Effector memory CD4-positive, alpha-beta T cell (primary cell): ENCODE results near the gene PPP2R2B.

Experiments used
- DNase-seq, 3 donors: peaks; one replicate each; pipeline ENCODE4 v3.0.0-alpha.2; 2020
- H3K27ac ChIP-seq: 2 replicates; pipeline ENCODE4 v1.7.0; 2013; ENCODE audit warnings: mild to moderate bottlenecking, low read length, moderate library complexity; ENCODE audit not compliant: insufficient read depth, poor library complexity, severe bottlenecking
- H3K27me3 ChIP-seq: replicated peaks from 2 replicates; pipeline ENCODE4 v1.7.0; 2013; ENCODE audit warnings: mild to moderate bottlenecking, low read length; ENCODE audit not compliant: insufficient read depth, control insufficient read depth, poor library complexity, severe bottlenecking
- H3K36me3 ChIP-seq: 2 replicates; pipeline ENCODE4 v1.7.0; 2013; ENCODE audit warnings: mild to moderate bottlenecking, low read length, moderate library complexity; ENCODE audit not compliant: control insufficient read depth, insufficient read depth
- H3K4me1 ChIP-seq: 2 replicates; pipeline ENCODE4 v1.7.0; 2013; ENCODE audit warnings: low read length, mild to moderate bottlenecking; ENCODE audit not compliant: control insufficient read depth, insufficient read depth, poor library complexity, severe bottlenecking
- H3K4me3 ChIP-seq: 2 replicates; pipeline ENCODE4 v1.7.0; 2013; ENCODE audit warnings: low read length, low read depth, mild to moderate bottlenecking; ENCODE audit not compliant: insufficient read depth, poor library complexity, severe bottlenecking
- H3K9me3 ChIP-seq: 2 replicates; pipeline ENCODE4 v1.7.0; 2013; ENCODE audit warnings: mild to moderate bottlenecking, low read length, moderate library complexity; ENCODE audit not compliant: control insufficient read depth

Gene PPP2R2B

DNA sequence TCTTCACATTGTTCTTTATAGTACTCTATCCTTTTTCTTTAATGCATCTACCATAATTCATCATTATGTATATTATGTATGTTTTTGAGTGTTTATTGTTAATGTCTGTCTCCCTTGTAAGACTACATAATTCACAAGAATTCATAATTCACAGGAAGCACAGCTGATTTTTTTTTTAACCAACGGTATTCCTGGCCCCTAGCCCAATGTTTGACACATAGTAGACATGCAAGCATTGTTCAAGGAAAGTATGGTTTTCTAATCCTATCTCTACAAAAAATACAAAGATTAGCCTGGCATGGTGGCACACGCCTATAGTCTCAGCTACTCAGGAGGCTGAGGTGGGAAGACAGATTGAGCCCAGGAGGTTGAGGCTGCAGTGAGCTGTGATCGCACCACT is 160.6 kb downstream of the PPP2R2B start:
- no peaks in the 10 kb centered on the region for H3K4me1 ChIP-seq
- H3K4me3 ChIP-seq, result no peak overlapping the region
- no peaks in the 10 kb centered on the region for H3K9me3 ChIP-seq
- no peaks in the 10 kb centered on the region for H3K36me3 ChIP-seq
- H3K27me3 ChIP-seq, result no peaks in the 10 kb centered on the region
- H3K27ac ChIP-seq, result no peak overlapping the region
- DNase-seq, result no peak

DNA sequence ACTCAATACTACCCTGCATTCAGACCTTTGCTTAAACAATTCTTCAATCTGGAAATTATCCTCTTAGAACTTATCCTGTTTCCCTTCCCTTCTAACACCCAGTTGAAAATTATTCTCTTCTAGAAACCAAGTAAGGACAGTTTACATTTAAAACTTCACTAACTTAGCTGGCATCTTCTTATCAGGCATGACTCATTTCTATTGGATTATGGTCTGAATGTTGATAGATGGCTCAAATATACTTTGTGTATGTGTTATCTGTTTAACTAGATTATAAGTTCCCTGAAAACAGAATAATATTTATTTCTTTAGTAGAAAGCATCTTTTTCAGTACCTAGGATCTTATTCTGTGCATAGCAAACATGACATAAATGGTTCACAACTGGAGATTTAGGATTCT is 161.9 kb downstream of the PPP2R2B start:
- Histone ChIP-seq H3K4me3 (no peak overlapping the region), H3K27me3 (no peaks in the 10 kb centered on the region), H3K27ac (no peak overlapping the region), H3K4me1 (no peaks in the 10 kb centered on the region), H3K9me3 (no peaks in the 10 kb centered on the region), H3K36me3 (no peaks in the 10 kb centered on the region)
- no peak for DNase-seq

DNA sequence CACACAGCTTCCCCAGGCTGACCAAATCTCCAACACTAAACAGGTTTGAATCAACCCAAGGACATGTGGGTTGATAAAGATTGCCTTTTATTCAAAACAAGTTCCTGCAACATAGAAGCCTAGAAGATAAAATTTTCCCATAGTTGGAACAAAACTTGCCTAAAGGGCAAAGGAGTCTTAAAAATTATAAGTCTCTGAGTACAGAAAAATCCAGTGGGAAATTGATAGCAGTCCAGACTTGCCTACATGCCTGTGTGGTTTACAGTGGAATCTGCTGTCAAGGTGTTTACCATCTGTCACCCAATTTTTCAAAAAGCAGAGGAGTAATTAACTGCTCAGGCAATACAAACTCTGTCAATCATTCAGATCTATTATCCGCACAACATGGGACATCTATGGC is 168.2 kb downstream of the PPP2R2B start:
- no peaks in the 10 kb centered on the region for H3K27me3 ChIP-seq
- no peaks in the 10 kb centered on the region for H3K36me3 ChIP-seq
- no peak for DNase-seq
- no peaks in the 10 kb centered on the region for H3K9me3 ChIP-seq
- no peak overlapping the region for H3K4me3 ChIP-seq
- no peaks in the 10 kb centered on the region for H3K4me1 ChIP-seq
- no peak overlapping the region for H3K27ac ChIP-seq

DNA sequence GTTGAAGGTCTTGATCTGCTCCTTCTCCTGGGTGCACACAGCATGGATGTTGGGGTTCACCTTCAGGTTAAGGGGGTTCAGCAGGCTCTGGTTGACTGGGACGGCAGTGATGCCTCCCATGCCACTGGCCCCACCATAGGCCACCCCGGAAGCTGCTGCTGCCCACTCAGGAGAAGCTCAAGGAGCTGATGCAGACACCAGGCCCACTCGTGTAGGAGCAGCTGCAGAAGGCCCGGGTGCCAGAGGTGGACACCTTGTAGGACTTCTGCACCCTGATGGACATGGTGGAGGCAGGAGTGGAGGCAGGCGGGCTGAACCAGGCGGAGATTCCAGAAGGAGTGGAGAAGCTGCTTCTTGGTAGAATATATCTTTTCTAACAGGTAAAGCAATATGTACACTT is 171.2 kb downstream of the PPP2R2B start:
- DNase-seq, result no peak
- Histone ChIP-seq H3K9me3 (no peaks in the 10 kb centered on the region), H3K4me1 (no peaks in the 10 kb centered on the region), H3K36me3 (no peaks in the 10 kb centered on the region), H3K4me3 (no peak overlapping the region), H3K27me3 (no peaks in the 10 kb centered on the region), H3K27ac (no peak overlapping the region)

DNA sequence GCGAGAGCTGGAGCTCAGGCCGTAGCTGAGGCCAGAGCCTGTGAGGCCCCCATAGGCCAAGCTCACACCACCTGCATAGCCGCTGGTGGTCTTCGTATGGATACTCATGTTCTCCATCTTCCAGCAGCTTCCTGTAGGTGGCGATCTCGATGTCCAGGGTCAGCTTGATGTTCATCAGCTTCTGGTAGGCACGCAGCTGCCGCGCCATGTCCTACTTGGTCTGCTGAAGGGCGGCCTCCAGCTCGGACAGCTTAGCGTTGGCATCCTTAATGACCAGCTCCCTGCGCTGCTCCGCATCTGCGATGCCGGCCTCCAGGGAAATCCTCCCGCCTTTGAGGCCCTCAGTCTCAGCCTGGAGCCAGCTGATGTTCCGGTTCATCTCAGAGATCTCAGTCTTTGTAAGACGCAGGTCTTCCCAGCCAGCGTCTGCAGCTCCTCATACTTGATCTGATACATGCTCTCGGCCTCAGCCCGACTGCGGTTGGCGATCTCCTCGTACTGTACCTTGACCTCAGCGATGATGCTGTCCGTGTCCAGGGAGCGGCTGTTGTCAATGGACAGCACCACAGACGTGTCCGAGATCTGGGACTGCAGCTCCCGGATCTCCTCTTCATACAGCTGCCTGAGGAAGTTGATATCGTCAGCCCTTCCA is 172.1 kb downstream of the PPP2R2B start:
- no peaks in the 10 kb centered on the region for H3K27me3 ChIP-seq
- no peak for DNase-seq
- no peak overlapping the region for H3K4me3 ChIP-seq
- no peaks in the 10 kb centered on the region for H3K9me3 ChIP-seq
- no peaks in the 10 kb centered on the region for H3K36me3 ChIP-seq
- H3K27ac ChIP-seq, result no peak overlapping the region
- no peaks in the 10 kb centered on the region for H3K4me1 ChIP-seq

DNA sequence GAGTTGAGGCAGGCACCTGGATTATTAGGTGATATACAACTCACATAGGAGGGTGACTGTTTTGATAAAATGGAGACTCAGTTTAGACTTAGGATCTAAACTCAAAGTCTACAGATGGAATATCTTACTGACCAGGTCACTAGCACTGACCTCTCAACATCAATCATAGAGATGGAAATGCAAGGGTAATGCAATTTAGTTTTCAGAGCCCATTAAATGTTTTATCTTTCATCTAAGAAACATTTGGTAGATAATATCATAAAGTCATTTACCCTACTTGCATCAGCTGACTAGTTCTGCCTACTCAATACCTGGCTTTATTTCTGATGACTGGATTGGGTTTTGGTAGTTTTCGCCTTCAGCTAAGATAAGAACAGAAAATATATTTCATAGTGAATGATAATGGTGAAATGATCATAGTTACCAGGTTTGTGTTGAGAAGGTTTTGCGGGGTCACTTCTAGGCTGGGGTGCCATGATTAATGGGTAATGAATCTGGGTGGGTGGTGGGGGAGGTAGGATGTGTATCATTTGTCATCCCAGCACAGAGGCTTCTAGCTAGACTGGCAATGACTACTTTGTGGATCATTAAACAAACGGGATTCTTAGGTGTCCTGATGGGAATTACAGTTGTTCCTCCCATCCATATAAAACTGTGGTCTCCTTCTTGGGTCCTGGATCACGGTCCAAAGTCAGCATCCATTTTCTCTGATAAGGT is 173.4 kb downstream of the PPP2R2B start:
- Histone ChIP-seq H3K4me1 (no peaks in the 10 kb centered on the region), H3K9me3 (no peaks in the 10 kb centered on the region), H3K4me3 (no peak overlapping the region), H3K27ac (no peak overlapping the region), H3K27me3 (no peaks in the 10 kb centered on the region), H3K36me3 (no peaks in the 10 kb centered on the region)
- no peak for DNase-seq

DNA sequence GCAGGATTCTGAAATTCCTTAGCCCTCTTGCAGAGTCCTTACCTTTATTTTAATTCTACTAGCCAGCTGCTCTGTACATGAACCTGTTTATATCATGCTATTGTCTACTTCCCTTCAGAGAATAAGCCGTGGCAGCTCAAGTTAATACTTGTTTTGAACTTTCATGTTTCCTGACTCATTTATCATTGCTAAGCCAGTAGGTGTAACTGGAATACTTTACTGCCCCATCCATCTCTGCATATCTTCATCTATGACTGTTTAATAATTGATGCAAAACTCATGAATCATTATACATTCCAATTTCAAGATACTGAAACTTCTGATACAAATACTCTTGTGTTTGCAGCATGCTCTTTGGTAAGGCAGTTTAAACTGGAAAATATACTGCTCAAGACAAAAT is 174.7 kb downstream of the PPP2R2B start:
- Histone ChIP-seq H3K36me3 (no peaks in the 10 kb centered on the region), H3K4me3 (no peak overlapping the region), H3K4me1 (no peaks in the 10 kb centered on the region), H3K9me3 (no peaks in the 10 kb centered on the region), H3K27ac (no peak overlapping the region), H3K27me3 (no peaks in the 10 kb centered on the region)
- no peak for DNase-seq

DNA sequence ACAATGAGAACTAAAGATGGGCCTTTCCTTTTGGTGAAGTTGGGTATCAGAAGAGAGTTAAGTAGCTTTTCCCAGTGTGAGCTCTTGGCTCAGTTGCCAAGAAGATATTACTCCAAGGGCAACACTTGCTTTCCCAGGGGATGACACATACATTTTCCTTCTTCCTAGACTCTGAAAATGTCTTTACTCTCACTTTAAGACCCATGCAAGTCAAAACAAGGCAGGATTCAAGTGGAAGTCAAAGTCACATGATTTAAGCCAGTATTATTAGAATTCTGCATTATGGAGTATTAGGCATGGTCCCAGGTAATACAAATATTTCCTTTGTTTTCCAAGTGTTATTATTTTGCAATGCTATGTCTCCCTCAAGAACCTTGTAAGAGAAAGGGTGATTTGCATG is 175.1 kb downstream of the PPP2R2B start:
- H3K27me3 ChIP-seq, result no peaks in the 10 kb centered on the region
- no peak overlapping the region for H3K4me3 ChIP-seq
- no peaks in the 10 kb centered on the region for H3K4me1 ChIP-seq
- no peaks in the 10 kb centered on the region for H3K36me3 ChIP-seq
- H3K27ac ChIP-seq, result no peak overlapping the region
- DNase-seq, result no peak
- H3K9me3 ChIP-seq, result no peaks in the 10 kb centered on the region

DNA sequence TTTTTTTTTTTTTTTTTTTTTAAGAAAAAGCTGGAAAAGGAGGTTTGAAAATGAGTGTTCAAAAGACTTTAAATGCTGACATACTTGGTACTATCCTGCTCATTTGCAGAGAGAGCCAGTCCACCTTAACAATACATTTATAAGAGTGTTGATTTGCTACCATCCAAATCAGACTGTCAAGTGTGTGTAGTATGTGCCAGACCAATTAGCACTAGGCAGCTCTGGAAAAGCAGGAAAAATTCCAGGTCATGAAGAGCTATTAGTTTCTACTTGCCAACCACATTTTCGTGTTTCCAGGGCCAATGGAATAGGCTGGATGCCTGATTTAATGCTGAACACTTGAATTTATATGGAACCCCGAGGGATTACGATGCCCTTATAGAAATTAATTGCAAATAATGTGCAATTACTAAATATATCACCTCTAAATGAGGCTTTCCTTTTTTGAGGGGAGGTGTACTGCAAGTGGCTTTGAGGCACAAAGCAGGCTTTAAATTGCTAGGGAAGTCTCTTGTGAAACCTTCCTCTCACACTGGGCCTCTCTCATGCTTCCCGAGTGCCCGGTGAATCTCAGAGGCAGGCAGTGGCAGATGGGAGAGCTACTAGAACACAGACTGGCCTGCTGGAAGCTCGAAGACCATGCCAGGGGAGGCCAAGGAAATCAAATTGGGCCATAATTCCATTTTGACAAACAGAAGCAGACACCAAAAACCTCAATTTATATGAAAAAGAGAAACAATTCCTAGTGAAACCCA is 178.7 kb downstream of the PPP2R2B start:
- H3K36me3 ChIP-seq, result no peaks in the 10 kb centered on the region

DNA sequence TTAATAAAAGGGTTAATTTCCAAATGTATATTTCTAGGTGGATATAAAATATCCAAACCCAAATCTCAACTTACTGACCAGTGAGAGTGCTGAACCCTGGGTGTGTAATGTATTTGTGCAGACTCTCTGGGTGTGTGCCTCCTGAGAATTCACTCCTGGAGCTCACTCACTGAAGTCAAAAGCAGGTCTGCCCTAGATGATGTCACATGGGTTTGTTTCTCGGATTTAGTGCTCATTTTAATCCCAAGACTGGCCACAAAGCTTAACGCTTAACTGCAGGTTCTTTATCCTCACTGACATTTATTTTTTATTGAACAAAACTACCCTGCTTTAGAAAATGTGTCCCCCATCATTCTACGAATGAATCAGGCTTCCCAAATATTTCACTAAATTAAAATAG is 179.4 kb downstream of the PPP2R2B start:
- H3K27me3 ChIP-seq, result no peaks in the 10 kb centered on the region
- no peak overlapping the region for H3K27ac ChIP-seq
- H3K4me3 ChIP-seq, result no peak overlapping the region
- no peaks in the 10 kb centered on the region for H3K9me3 ChIP-seq
- no peak for DNase-seq
- H3K4me1 ChIP-seq, result no peaks in the 10 kb centered on the region
- H3K36me3 ChIP-seq, result no peaks in the 10 kb centered on the region

More for the DNA sequence above, 178.7 kb downstream of the PPP2R2B start:
- H3K9me3 ChIP-seq, result no peaks in the 10 kb centered on the region
- no peak overlapping the region for H3K27ac ChIP-seq
- no peak overlapping the region for H3K4me3 ChIP-seq
- no peaks in the 10 kb centered on the region for H3K27me3 ChIP-seq
- no peak for DNase-seq
- no peaks in the 10 kb centered on the region for H3K4me1 ChIP-seq
